Measurements from ENCODE around the gene PCDHAC2.

PCDHAC2 gene

DNA sequence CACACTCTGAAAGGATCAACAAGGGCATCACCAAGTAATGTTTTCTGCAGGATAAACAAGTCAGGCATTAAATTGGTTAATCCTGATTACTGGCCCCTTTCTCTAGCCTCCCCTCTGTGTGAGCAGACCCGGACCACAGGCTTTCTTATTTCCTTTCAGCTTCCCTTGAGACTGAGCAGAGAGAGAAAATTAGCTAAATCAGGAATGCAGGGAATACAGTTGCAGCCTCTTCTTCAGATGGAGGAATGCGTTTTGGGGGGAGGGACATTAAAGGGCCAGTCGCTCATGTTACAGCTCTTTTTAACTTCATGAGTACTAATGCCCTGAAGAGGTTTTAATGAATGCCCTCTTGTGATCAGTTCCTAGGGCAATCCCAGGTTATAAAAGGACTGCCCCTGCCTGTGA, 19.8 kb downstream of the PCDHAC2 start:
- DNase-seq (ENCODE audit: low spot score): no peak

DNA sequence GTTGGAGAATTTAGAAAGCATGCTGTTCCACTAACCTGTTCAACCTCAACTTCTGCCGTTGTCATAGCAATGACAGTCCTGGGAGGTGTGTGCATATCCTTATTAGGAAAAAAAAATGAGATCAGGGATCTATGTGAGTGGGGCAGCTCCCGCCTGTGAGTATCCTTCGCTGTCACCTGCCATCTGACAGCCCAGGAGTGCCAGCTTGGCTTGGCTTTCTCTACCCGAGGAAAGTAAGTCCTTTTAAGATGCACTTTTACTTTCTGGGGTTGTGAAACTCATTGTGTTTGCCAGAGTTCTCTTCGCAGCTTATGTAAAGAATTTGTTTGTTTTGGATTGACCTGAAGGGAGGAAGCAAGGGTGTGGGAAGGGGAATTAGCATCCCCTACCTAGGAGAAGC, 21.8 kb downstream of the PCDHAC2 start:
- no peak for DNase-seq (ENCODE audit: low spot score)

DNA sequence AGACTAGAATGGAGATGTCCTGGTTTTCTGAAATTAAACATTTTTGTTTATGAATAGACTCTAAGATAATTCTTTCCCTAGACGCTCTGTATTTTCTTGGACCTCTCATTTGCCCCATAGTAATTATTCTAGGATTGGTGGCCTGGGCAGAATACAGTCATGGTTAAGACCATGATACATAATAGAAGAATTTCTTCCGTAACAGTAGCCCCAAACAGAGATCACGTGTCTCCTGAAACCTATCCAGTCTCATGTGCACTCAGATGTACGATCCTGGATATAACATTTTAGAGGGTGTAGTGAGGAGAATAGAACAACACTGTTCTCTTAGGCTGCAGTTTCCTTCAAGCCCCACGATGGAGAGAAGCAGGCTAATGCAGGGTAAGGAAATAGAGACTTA, 22.3 kb downstream of the PCDHAC2 start:
- DNase-seq (ENCODE audit: low spot score): no peak

DNA sequence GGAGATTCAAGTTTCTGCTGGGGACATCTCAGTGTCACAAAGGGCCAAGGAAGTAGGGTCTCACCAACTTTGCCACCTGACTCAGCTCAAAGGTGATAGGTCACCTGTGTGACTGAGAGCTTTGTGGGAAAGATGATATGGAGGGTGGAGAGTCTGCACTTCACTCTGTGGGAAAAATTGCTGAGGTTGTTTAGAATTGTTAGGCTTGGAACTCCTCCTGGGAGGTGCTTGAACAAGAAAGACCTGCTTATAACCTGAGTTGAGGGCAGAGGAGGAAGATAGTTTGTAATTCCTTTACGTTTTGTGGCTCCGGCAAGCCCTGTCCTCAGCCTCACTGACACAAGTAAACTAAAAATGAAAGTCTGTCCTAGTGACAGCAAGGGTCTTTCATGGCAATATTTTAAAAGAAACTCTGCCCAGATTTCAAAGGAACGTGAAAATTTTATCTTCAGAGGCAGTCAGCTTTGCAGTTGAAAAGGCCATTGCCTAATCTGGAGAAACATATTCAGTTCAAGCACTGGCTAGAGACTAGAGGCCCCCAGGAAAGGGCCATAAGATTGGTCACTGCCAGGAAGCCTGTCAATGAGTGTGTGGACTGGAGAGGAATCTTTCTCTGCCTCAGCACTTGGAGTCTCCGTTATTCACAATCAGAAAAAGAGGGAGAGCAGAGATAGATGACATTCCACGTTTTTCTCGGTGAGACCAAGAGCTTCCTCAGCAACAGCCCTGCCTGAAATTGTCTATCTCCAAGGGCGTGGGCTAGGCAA, 23.2 kb downstream of the PCDHAC2 start:
- no peak for DNase-seq (ENCODE audit: low spot score)

DNA sequence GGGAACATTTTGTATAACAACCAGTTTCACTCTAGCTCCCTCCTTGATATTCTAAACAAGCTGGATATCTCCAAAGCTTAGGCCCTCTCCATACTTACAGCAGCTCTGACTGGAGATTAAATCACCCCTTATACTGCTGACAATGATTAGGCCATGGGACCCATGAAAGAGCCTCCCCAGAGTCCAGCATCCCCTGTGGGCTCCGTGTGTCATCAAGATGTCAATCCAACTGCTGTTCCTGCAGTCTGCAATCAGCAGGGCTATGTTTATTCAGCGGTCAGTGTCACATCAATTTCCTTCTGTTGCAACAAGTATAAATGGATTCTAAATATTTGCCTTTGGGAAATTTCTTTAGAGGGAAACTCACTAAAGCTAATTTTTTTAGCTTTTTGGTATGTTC, 26.6 kb downstream of the PCDHAC2 start:
- DNase-seq (ENCODE audit: low spot score): no peak

DNA sequence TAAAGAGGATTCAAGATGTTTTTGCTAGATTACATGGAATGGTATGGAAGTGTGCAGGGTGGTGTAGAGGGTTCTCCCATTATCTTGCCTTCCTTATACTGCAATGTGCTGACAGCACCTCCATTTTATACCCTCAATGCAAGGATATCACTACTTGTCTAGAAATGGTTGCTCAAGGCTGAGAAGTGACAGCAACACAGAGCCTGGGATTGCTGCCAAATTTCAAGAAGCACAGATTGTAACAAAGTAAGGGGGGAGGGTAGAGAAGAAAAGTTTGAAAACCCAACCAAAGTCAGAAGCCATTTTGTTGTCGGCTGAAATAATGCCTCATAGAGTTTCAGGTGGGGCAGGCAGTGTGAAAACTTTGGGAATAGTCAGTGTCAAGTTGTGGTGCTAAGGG, 29.8 kb downstream of the PCDHAC2 start:
- DNase-seq (ENCODE audit: low spot score): no peak

DNA sequence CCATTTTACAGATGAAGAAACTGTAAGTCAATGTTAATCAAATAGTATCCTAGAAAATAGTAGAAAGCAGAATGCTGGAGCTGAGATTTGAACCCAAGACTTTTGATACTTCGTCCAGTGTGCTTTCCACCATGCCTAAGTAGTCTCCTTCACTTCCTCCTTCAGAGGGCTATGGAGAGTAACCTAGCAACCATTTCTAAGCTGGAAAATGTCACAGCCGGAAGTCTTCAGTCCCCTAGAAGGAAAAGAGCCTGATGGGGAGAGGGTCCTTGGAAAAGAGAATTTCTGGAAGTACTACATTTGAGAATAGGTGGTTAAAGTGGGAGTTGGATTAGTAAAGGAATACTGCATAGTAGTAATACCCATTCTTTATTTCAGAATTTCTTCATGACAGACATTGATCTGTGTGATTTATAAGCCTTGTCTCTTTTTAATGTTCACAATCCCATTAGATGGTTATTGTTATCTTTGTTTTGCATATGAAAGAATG, 32.7 kb downstream of the PCDHAC2 start:
- no peak for DNase-seq (ENCODE audit: low spot score)

DNA sequence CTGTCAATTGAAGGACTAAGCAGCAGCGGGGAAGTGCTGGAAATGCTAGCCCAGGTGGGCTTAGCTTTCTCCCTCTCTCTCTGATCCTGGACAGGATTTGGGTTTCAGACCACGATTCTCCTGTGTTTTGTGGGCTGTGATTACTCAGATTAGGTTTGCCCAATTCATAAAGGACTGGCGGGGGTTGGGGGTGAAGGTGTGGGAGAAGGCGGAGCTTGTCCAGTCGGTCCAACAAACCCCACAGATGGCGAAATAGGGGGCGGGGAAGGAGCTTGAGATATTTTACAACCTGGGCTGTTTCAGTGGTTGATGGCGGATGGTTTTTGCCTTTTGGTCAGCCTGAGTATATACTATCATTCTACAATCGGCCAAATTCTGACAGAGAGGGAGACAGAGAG, 35.2 kb downstream of the PCDHAC2 start:
- no peak for DNase-seq (ENCODE audit: low spot score)

DNA sequence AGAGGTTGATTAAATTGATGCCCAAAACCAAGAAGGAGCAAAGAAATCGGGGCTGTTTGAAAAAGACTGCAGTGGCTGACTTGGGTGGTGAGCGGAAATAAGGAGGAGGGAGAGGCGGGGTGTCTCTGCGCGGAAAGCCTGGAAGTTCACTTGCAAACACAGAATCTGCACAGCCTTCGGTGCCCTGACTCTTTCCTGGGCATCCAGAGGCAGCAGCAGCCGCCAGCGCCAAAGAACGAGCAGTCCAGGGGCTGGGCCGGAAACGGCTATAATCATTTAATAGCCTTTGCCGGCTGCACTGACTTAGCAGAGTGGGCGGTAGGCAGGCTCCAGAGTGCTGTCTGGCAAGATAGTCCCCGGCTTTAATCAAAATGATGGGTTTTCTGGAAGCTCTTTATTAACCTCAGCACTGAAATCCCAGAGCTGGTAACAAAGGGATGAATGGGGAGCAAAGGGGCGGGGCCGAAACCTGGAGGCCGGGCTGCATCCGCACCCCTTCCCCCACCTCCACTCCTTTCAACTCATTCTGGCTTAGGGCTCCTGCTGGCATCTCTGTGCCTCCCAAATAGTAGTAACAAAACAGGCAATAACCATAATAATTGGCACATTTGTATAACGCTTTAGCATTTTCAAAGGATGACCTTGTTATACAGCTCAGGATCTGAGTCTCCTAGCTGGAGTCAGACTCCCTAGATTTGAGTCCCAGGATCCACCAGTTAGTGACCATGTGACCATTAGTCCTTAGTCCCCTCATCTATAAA, 35.7 kb downstream of the PCDHAC2 start:
- DNase-seq (ENCODE audit: low spot score): no peak

DNA sequence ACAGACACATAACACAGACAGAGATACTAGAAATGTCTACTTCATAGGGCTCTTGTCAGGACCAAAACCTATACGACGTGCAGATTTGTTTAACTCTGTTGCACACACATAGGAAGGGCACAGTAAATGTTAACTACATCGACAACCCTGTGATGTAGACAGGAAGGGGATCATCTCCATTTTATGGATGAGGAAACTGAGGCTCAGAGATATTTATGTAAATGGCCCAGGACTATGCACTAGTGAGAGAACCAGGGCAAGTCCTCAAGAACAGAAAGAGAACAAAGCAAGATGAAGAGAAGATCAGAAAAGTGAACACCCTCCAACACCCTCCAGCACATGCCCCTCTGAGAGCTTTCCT, 36.3 kb downstream of the PCDHAC2 start:
- no peak for DNase-seq (ENCODE audit: low spot score)

DNA sequence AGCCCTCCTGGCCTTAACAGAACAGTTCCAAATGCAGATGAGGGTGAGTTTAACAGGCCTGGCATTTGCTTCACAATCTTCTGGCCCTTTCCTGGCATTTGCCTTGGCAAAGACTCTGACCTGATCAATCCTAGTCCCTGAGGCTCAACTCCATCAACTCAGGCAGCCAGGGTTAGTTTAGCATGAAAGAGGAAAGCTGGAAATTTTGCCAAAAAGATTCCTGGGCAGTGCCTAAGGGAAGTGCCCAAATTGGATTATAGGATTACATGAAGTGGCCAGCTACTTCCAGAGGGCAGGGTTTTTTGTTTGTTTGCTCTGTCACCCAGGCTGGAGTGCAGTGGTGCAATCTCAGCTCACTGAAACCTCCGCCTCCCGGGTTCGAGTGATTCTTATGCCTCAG, 36.8 kb downstream of the PCDHAC2 start:
- DNase-seq (ENCODE audit: low spot score): no peak

DNA sequence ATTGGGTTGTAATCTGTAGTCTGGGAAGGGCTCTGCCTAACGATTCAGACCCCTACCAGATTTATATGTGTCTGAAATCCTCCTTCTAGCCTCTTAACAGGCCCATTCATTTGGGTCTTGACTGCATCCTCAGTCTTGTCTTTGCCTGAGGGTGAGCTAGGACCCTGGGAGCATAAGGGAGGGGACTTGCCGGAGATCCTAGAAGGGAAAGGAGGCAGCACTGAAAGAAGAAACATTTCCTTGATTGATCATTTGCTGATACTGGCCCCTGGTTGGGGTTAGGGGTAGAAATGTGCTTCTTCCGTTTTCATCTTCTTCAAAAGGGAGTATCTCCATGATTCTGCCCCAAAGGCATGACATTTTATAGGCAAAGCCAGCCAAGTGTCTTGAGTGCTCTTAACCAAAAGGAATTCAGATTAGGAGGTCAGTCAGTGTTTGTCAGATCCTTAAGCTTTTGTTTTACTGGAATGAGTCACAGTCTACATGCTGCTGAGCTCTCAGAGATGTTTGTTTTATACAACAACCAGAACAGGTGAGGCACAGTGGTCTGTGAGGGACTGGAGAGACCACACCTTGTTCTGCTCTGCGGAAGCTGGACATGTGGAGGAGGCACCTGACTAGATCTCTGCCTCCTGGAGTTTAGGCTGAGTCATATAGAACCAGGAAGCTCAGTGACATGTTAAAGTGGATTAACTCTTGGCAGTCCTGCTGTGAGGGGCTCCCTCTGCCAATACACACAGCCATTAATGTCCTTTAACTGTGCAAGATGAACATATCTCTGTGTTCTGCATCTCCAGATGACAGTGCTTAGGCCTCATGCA, 37.7 kb downstream of the PCDHAC2 start:
- no peak for DNase-seq (ENCODE audit: low spot score)

DNA sequence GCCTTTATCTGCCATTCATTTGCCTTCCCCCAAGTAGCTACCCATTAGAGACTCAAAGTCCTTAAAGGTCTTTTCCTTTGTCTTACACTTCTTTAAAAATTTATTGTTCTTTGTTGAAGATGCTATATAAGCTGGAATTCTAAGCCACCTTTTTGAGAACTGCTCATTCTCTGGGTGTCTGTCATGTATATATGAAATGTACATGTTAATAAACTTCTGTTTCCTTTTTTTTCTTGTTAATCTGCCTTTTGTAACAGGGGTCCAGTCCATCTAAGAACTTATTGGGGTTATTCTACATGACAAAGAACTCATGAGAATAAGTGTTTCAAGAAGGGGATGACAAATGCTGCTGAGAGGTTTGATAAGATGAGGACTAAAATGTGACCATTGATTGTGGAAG, 41.5 kb downstream of the PCDHAC2 start:
- no peak for DNase-seq (ENCODE audit: low spot score)

DNA sequence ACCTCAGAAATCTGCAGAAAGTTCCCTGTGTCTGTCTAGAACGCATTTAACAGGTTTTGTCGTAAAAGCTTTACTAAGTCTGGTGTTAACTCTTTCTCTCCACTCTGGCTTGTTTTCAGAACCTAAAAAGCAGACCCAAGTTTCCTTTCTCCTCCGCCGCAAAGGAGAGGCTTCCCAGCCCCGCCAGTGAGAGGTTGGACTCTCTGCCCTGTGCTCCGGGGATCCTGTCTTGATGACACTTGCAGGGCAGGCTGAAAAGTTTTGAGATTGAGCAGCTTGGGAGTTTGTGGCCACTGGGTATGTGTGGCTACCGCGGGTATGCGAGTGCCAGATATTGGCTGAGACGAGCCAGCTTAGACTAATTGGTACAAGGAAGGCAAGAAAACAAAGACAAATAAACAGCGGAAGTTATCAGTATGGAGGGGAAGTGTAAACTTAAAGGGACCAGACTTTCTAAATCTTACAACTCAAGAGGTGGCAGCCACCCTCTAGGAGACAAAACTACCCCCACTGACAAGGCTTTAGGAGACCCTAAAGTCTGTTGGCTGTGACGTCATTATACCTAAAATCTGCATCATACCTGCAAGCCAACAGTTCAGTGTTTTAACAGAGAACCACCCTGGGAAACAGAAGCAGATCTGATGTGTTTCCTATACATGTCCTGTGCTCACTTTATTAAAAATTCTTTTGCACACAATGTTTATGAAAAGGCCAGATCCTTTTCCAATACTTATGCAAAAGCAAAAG, 43.9 kb downstream of the PCDHAC2 start:
- no peak for DNase-seq (ENCODE audit: low spot score)

DNA sequence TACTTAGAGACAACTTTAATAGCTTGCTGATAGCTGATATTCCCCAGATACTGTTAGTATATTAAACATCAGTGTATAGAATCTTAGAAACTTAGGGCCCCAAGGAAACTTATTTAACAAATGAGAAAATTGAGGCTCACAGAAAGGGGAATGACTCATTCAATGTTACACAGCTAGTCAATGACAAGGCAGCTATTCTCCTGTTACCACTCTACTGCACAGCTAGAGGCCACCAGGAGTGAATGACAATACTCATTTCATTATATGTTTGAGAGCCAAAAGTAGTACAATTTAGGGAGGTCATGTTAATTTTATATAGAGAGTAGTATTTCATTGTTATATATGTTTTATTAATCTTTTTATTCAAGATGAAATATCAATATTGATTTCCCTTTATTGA, 51.7 kb downstream of the PCDHAC2 start:
- no peak for DNase-seq (ENCODE audit: low spot score)

All from hematopoietic multipotent progenitor cell treated with erythropoietin and hydrocortisone succinate and interleukin-3 and kit ligand, for 17 days (in vitro differentiated cells).